Chondrocyte (in vitro differentiated cells): ENCODE results near the gene GPR84. TPM values are rescaled to one million over a fixed set of nuclear protein-coding genes. Genes with fewer than 3 reads are reported as not detected.
A peak's percentile ranks its signal among the peaks of the same experiment; 100 is the strongest.

Experiments
- DNase-seq: peaks from one replicate; pipeline ENCODE4 v3.0.0; 2021; ENCODE audit warnings: mixed read lengths, low spot score
- H3K27ac Mint-ChIP-seq: one replicate; pipeline ENCODE4 v1.8.0; 2021; ENCODE audit warnings: mild to moderate bottlenecking, moderate library complexity, mixed read lengths; ENCODE audit not compliant: unreplicated experiment
- H3K27me3 Mint-ChIP-seq: 2 replicates; pipeline ENCODE4 v1.8.0; 2021; ENCODE audit warnings: low read depth, mixed read lengths
- H3K36me3 Mint-ChIP-seq: 2 replicates; pipeline ENCODE4 v1.8.0; 2021; ENCODE audit warnings: low read depth, mixed read lengths
- H3K4me1 Mint-ChIP-seq: 2 replicates; pipeline ENCODE4 v1.8.0; 2021; ENCODE audit warnings: low read depth, mild to moderate bottlenecking, mixed read lengths
- H3K4me3 Mint-ChIP-seq: one replicate; pipeline ENCODE4 v1.8.0; 2021; ENCODE audit warnings: mild to moderate bottlenecking, moderate library complexity, mixed read lengths; ENCODE audit not compliant: unreplicated experiment
- H3K9me3 Mint-ChIP-seq: 2 replicates; pipeline ENCODE4 v1.8.0; 2021; ENCODE audit warnings: low read depth, mixed read lengths
- CTCF ChIP-seq: fragments of 200-600 bp; sonication (generic); IDR thresholded peaks from 2 replicates; pipeline ENCODE4 v1.5.0; 2021; ENCODE audit warnings: antibody characterized with exemption, mild to moderate bottlenecking, moderate library complexity
- total RNA-seq: library from RNA; stranded (reverse); gene quantifications from 3 replicates; pipeline ENCODE4 v1.2.1, GENCODE V29; 2021

The GPR84 gene
- total RNA-seq, 1 donor from 2014 or later, result not detected

GRCh38 chr12:54401119-54401518 lies 36.8 kb upstream of the GPR84 start:
- Mint-ChIP-seq H3K36me3 (peaks cover 42% of the 10 kb centered on the region), H3K9me3 (no peaks in the 10 kb centered on the region), H3K27me3 (no peaks in the 10 kb centered on the region), H3K27ac (no peak overlapping the region), H3K4me3 (no peak overlapping the region), H3K4me1 (peaks cover 3% of the 10 kb centered on the region)
- no peak for TF ChIP-seq CTCF
- no peak for DNase-seq

- DNase-seq, result no peak
- TF ChIP-seq CTCF, result peak; percentile 98
- peak overlapping the region; percentile 23 for H3K27ac Mint-ChIP-seq
- no peaks in the 10 kb centered on the region for H3K27me3 Mint-ChIP-seq
- peaks cover 40% of the 10 kb centered on the region for H3K36me3 Mint-ChIP-seq
- no peak overlapping the region for H3K4me3 Mint-ChIP-seq
- no peaks in the 10 kb centered on the region for H3K9me3 Mint-ChIP-seq
- H3K4me1 Mint-ChIP-seq, result peaks cover 3% of the 10 kb centered on the region
These were observed 34.9 kb upstream of the GPR84 start for GRCh38 chr12:54398995-54399793.

- Mint-ChIP-seq H3K9me3 (no peaks in the 10 kb centered on the region), H3K4me3 (no peak overlapping the region), H3K4me1 (peaks cover 3% of the 10 kb centered on the region), H3K27ac (no peak overlapping the region), H3K36me3 (peaks cover 39% of the 10 kb centered on the region), H3K27me3 (no peaks in the 10 kb centered on the region)
- TF ChIP-seq CTCF, result no peak
- DNase-seq, result no peak
These were observed 33.9 kb upstream of the GPR84 start for GRCh38 chr12:54398218-54398617.

- H3K27me3 Mint-ChIP-seq, result no peaks in the 10 kb centered on the region
- no peaks in the 10 kb centered on the region for H3K9me3 Mint-ChIP-seq
- DNase-seq, result no peak
- peaks cover 36% of the 10 kb centered on the region for H3K36me3 Mint-ChIP-seq
- H3K4me1 Mint-ChIP-seq, result peaks cover 3% of the 10 kb centered on the region
- no peak overlapping the region for H3K4me3 Mint-ChIP-seq
- TF ChIP-seq CTCF, result no peak
- H3K27ac Mint-ChIP-seq, result no peak overlapping the region
These were observed 32.9 kb upstream of the GPR84 start for GRCh38 chr12:54397157-54397556.

- no peak for TF ChIP-seq CTCF
- DNase-seq, result no peak
- Mint-ChIP-seq H3K36me3 (peaks cover 28% of the 10 kb centered on the region), H3K9me3 (no peaks in the 10 kb centered on the region), H3K27ac (no peak overlapping the region), H3K4me1 (peaks cover 7% of the 10 kb centered on the region), H3K4me3 (no peak overlapping the region), H3K27me3 (no peaks in the 10 kb centered on the region)
These were observed 31.3 kb upstream of the GPR84 start for GRCh38 chr12:54395545-54395944.
